ENCODE results near the gene COPZ1. TPM values are rescaled to one million over a fixed set of nuclear protein-coding genes. Genes with fewer than 3 reads are reported as not detected.
A peak's percentile ranks its signal among the peaks of the same experiment; 100 is the strongest.

The COPZ1 gene
- total and polyA plus RNA-seq, 9 of the 15 experiments (the other 6 are each of a cell fraction or from before 2014, with no cell fraction given): 137 to 487 (median 233) TPM

GRCh38 chr12:54373649-54374561 lies 49.0 kb downstream of the COPZ1 start:
- Histone ChIP-seq H3K27ac (ENCODE audit: extremely low read depth, low read depth, low read length) (no peak overlapping the region), H3K9me1 (ENCODE audit: control insufficient read depth, insufficient read depth, low read length) (peaks cover 8% of the 10 kb centered on the region), H3K9me3 (replicated peaks; ENCODE audit: control insufficient read depth, insufficient read depth, low read depth, low read length) (no peaks in the 10 kb centered on the region), H3K79me2 (ENCODE audit: control insufficient read depth, insufficient read depth, low read length) (peaks cover 33% of the 10 kb centered on the region), H3K36me3 (ENCODE audit: control insufficient read depth, insufficient read depth, low read length) (peaks cover 82% of the 10 kb centered on the region; the same call in 2 of the 3 replicates), H3K4me3 (no peak overlapping the region), H3K4me2 (ENCODE audit: insufficient read depth, low read length) (0 out of 2 replicates have a peak overlapping the region, but pooled peaks have one; percentile 11), H3K9ac (ENCODE audit: insufficient read depth in 1 of 2, low read depth in 2 of 2, low read length in 2 of 2) (peak overlapping the region in 1 of 2 experiments; percentile 78; a peak in 1 of 4 replicates), H4K20me1 (replicated peaks; ENCODE audit: control insufficient read depth, insufficient read depth, low read length) (peaks cover 7% of the 10 kb centered on the region; the same call in 1 of the 2 replicates), H2AFZ (ENCODE audit: low read depth, low read length) (no peak overlapping the region), H3K4me1 (replicated peaks in 1 of 2; ENCODE audit: control insufficient read depth in 2 of 2, insufficient read depth in 2 of 2, low read length in 2 of 2) (peaks cover 52 to 57% of the 10 kb centered on the region in 2 experiments), H3K27me3 (ENCODE audit: control insufficient read depth in 2 of 2, insufficient read depth in 2 of 2, low read length in 2 of 2) (no peaks in the 10 kb centered on the region)
- DNase-seq (ENCODE audit: extremely low read depth in 1 of 4, low spot score in 3 of 4) (no peak), FAIRE-seq (no peak), ATAC-seq (no peak)
- ChIA-PET POLR2A (no interaction called here), CTCF (ENCODE audit: low intra/inter-chr PET ratio) (no interaction called here)
- no TSS peak for BruUV-seq (replicated peaks)
- 89% methylated on average over 10 of the region's 10 CpGs for WGBS (ENCODE audit: insufficient coverage, low coverage, missing lambda C conversion rate)
- in situ Hi-C loops (cut with MboI) (no loop called here), intact Hi-C loops (cut with micrococcal nuclease) (no loop called here)
- TF ChIP-seq ZBTB26 (CRISPR knock-in tag; IDR thresholded peaks at IDR 0.05): no peak
- TF ChIP-seq ARID1B (IDR thresholded peaks at IDR 0.05): no peak
- TF ChIP-seq RAD51 (IDR thresholded peaks at IDR 0.05; ENCODE audit: borderline replicate concordance, low read depth): no peak
- TF ChIP-seq PBX2 (CRISPR knock-in tag; IDR thresholded peaks at IDR 0.05; ENCODE audit: low read depth): no peak
- no peak for TF ChIP-seq PBX2 (tag; conservative IDR thresholded peaks at IDR 0.05; ENCODE audit: low read depth)
- no peak for TF ChIP-seq OTX1 (CRISPR knock-in tag; IDR thresholded peaks at IDR 0.05)
- TF ChIP-seq CBFA2T3 (IDR thresholded peaks at IDR 0.05): no peak
- TF ChIP-seq GABPB1 (CRISPR knock-in tag; IDR thresholded peaks at IDR 0.05): no peak
